Mesenchymal stem cell (in vitro differentiated cells and primary cell): Measurements from ENCODE around the gene APEX2.

Experiments
- DNase-seq: peaks from one replicate; pipeline ENCODE4 v3.0.0-alpha.2; 2013
- H2AFZ ChIP-seq: one replicate; pipeline ENCODE4 v1.6.1; 2013; ENCODE audit warnings: low read depth, mild to moderate bottlenecking, control low read depth, inconsistent platforms, low read length, moderate library complexity
- H2AK5ac ChIP-seq: 2 replicates; pipeline ENCODE4 v1.6.1; 2013; ENCODE audit warnings: low read length, moderate library complexity, mild to moderate bottlenecking, inconsistent platforms; ENCODE audit not compliant: severe bottlenecking
- H2BK120ac ChIP-seq: one replicate; pipeline ENCODE4 v1.6.1; 2013; ENCODE audit warnings: low read depth, mild to moderate bottlenecking, inconsistent platforms, low read length, moderate library complexity
- H2BK12ac ChIP-seq, 2 experiments: one replicate each; pipeline ENCODE4 v1.6.1; 2013; ENCODE audit warnings: inconsistent platforms in 2 of 2, low read length in 2 of 2, mild to moderate bottlenecking in 2 of 2, moderate library complexity in 2 of 2, control low read depth in 1 of 2
- H2BK15ac ChIP-seq: one replicate; pipeline ENCODE4 v1.6.1; 2013; ENCODE audit warnings: mild to moderate bottlenecking, low read depth, inconsistent platforms; ENCODE audit not compliant: poor library complexity, severe bottlenecking
- H2BK5ac ChIP-seq: 2 replicates; pipeline ENCODE4 v1.6.1; 2013; ENCODE audit warnings: low read depth, mild to moderate bottlenecking, low read length, control low read depth, inconsistent platforms; ENCODE audit not compliant: poor library complexity, severe bottlenecking
- H3K14ac ChIP-seq, 2 experiments: one replicate each; pipeline ENCODE4 v1.6.1; 2013; ENCODE audit warnings: inconsistent platforms in 2 of 2, low read length in 2 of 2, control low read depth in 1 of 2, mild to moderate bottlenecking in 1 of 2, moderate library complexity in 1 of 2
- H3K18ac ChIP-seq, 2 experiments: one replicate each; pipeline ENCODE4 v1.6.1; 2013; ENCODE audit warnings: inconsistent platforms in 2 of 2, low read length in 2 of 2, control low read depth in 1 of 2, low read depth in 1 of 2, mild to moderate bottlenecking in 1 of 2
- H3K23ac ChIP-seq, 2 experiments: one replicate each; pipeline ENCODE4 v1.6.1; 2013; ENCODE audit warnings: inconsistent platforms in 2 of 2, low read length in 2 of 2, mild to moderate bottlenecking in 2 of 2, moderate library complexity in 2 of 2, control low read depth in 1 of 2
- H3K27ac ChIP-seq: 2 replicates; pipeline ENCODE4 v1.5.1; 2013; ENCODE audit warnings: mild to moderate bottlenecking, moderate library complexity, low read length, control low read depth, inconsistent platforms; ENCODE audit not compliant: poor library complexity, severe bottlenecking
- H3K27me3 ChIP-seq, 2 experiments: 2 replicates each; pipeline versions ENCODE4 v1.6.1 to v1.7.0; 2013; ENCODE audit warnings: low read length in 2 of 2, mild to moderate bottlenecking in 2 of 2, moderate library complexity in 2 of 2, control low read depth in 1 of 2, inconsistent platforms in 1 of 2; ENCODE audit not compliant: control insufficient read depth in 1 of 2, insufficient read depth in 1 of 2
- H3K36me3 ChIP-seq, 2 experiments: 2 replicates each; pipeline versions ENCODE4 v1.6.1 to v1.7.0; 2013; ENCODE audit warnings: low read length in 2 of 2, control low read depth in 1 of 2, inconsistent platforms in 1 of 2, low read depth in 1 of 2, mild to moderate bottlenecking in 1 of 2; ENCODE audit not compliant: insufficient read depth in 2 of 2, control insufficient read depth in 1 of 2
- H3K4ac ChIP-seq, 2 experiments: one replicate each; pipeline ENCODE4 v1.6.1; 2013; ENCODE audit warnings: inconsistent platforms in 2 of 2, low read length in 2 of 2, mild to moderate bottlenecking in 2 of 2, moderate library complexity in 2 of 2, control low read depth in 1 of 2, low read depth in 1 of 2
- H3K4me1 ChIP-seq: 2 replicates; pipeline ENCODE4 v1.6.1; 2013; ENCODE audit warnings: low read depth, low read length, control low read depth; ENCODE audit not compliant: control insufficient read depth, insufficient read depth
- H3K4me2 ChIP-seq: 2 replicates; pipeline ENCODE4 v1.6.1; 2013; ENCODE audit warnings: low read length, mild to moderate bottlenecking, inconsistent platforms; ENCODE audit not compliant: poor library complexity, severe bottlenecking
- H3K4me3 ChIP-seq, 2 experiments: 2 replicates each; pipeline versions ENCODE4 v1.5.1 to v1.7.0; 2013; ENCODE audit warnings: low read length in 2 of 2, mild to moderate bottlenecking in 2 of 2, control low read depth in 1 of 2, low read depth in 1 of 2; ENCODE audit not compliant: insufficient read depth in 1 of 2
- H3K79me1 ChIP-seq: replicated peaks from 2 replicates; pipeline ENCODE4 v1.6.1; 2013; ENCODE audit warnings: mild to moderate bottlenecking, control low read depth, low read length, inconsistent platforms; ENCODE audit not compliant: poor library complexity, severe bottlenecking
- H3K9ac ChIP-seq: 2 replicates; pipeline ENCODE4 v1.7.0; 2013; ENCODE audit warnings: mild to moderate bottlenecking, low read length, moderate library complexity
- H3K9me3 ChIP-seq: 2 replicates; pipeline ENCODE4 v1.7.0; 2013; ENCODE audit warnings: mild to moderate bottlenecking, low read length; ENCODE audit not compliant: control insufficient read depth
- H4K8ac ChIP-seq: one replicate; pipeline ENCODE4 v1.6.1; 2013; ENCODE audit warnings: inconsistent platforms, mild to moderate bottlenecking, low read length, moderate library complexity
- H4K91ac ChIP-seq: one replicate; pipeline ENCODE4 v1.6.1; 2013; ENCODE audit warnings: mild to moderate bottlenecking, low read length, inconsistent platforms
- WGBS: methylation state at CpG from one replicate; pipeline ENCODE4 v1.1.7; 2013; ENCODE audit warnings: mixed read lengths; 5-methylcytosine and 5-hydroxymethylcytosine counted together

The APEX2 gene

GRCh38 chrX:55056820-55057674 lies 56.9 kb downstream of the APEX2 start:
- peaks cover 0 to 10% of the 10 kb centered on the region in 2 experiments for H3K27me3 ChIP-seq
- H2BK15ac ChIP-seq: no peak overlapping the region
- no peak overlapping the region for H3K4ac ChIP-seq
- peak; percentile 60 for DNase-seq
- no peaks in the 10 kb centered on the region for H3K9me3 ChIP-seq
- no peak overlapping the region for H2BK12ac ChIP-seq
- H2AK5ac ChIP-seq: no peak overlapping the region
- no peaks in the 10 kb centered on the region for H3K36me3 ChIP-seq
- H3K14ac ChIP-seq: no peak overlapping the region
- H3K4me3 ChIP-seq: no peak overlapping the region
- H2BK5ac ChIP-seq: no peak overlapping the region
- H3K9ac ChIP-seq: no peak overlapping the region
- 100% methylated on average over 1 of the region's 7 CpGs for WGBS
- H4K8ac ChIP-seq: no peak overlapping the region
- no peak overlapping the region for H3K18ac ChIP-seq
- H3K23ac ChIP-seq: no peak overlapping the region
- H3K27ac ChIP-seq: no peak overlapping the region
- no peaks in the 10 kb centered on the region for H3K4me1 ChIP-seq
- H3K79me1 ChIP-seq: no peaks in the 10 kb centered on the region
- H2BK120ac ChIP-seq: no peak overlapping the region
- H4K91ac ChIP-seq: no peak overlapping the region
- no peak overlapping the region for H2AFZ ChIP-seq
- no peak overlapping the region for H3K4me2 ChIP-seq

GRCh38 chrX:55057675-55058249 lies 57.6 kb downstream of the APEX2 start:
- H2AK5ac ChIP-seq: no peak overlapping the region
- H3K27me3 ChIP-seq: peaks cover 0 to 12% of the 10 kb centered on the region in 2 experiments
- no peak overlapping the region for H3K18ac ChIP-seq
- no peak overlapping the region for H2BK5ac ChIP-seq
- H3K4me1 ChIP-seq: no peaks in the 10 kb centered on the region
- no peak overlapping the region for H2BK15ac ChIP-seq
- peak; percentile 35 for DNase-seq
- H3K9ac ChIP-seq: no peak overlapping the region
- no peak overlapping the region for H2BK12ac ChIP-seq
- no peaks in the 10 kb centered on the region for H3K9me3 ChIP-seq
- no peak overlapping the region for H2BK120ac ChIP-seq
- H3K4ac ChIP-seq: no peak overlapping the region
- no peak overlapping the region for H4K8ac ChIP-seq
- no peak overlapping the region for H3K4me3 ChIP-seq
- H3K27ac ChIP-seq: no peak overlapping the region
- H3K4me2 ChIP-seq: no peak overlapping the region
- H3K23ac ChIP-seq: no peak overlapping the region
- no peak overlapping the region for H4K91ac ChIP-seq
- H3K36me3 ChIP-seq: no peaks in the 10 kb centered on the region
- no peak overlapping the region for H3K14ac ChIP-seq
- WGBS: 20% methylated on average over 1 of the region's 5 CpGs
- H3K79me1 ChIP-seq: no peaks in the 10 kb centered on the region
- H2AFZ ChIP-seq: no peak overlapping the region
